GM12891 (cell line): ENCODE measurements around the gene USP25.
"Not testable (repeated sequence)": the region's sequence is repeated elsewhere in the genome, so short reads cannot be mapped to it uniquely, and the experiment has no call there.

Experiments used
- DNase-seq: peaks from one replicate; pipeline ENCODE4 v3.0.0; 2011; ENCODE audit warnings: low spot score; ENCODE audit not compliant: insufficient read length
- FAIRE-seq: peaks from 2 replicates; lab custom pipeline; 2011; peaks lifted over from hg19 to GRCh38; lab: Jason Lieb, UNC
- PAX5 ChIP-seq: IDR thresholded peaks from 2 replicates; pipeline ENCODE4 v1.6.1; 2011; ENCODE audit warnings: low read length, moderate library complexity, mild to moderate bottlenecking; ENCODE audit not compliant: insufficient read depth, severe bottlenecking
- POLR2A ChIP-seq: IDR thresholded peaks from 2 replicates; pipeline ENCODE4 v1.6.1; 2011; ENCODE audit warnings: low read depth, low read length, control low read depth
- POLR2AphosphoS5 ChIP-seq: IDR thresholded peaks from 2 replicates; pipeline ENCODE4 v1.6.1; 2011; ENCODE audit warnings: low read depth, low read length, control low read depth
- POU2F2 ChIP-seq: IDR thresholded peaks from 2 replicates; pipeline ENCODE4 v1.6.1; 2011; ENCODE audit warnings: low read depth, mild to moderate bottlenecking, control low read depth, low read length, moderate library complexity
- SPI1 ChIP-seq: IDR thresholded peaks from 2 replicates; pipeline ENCODE4 v1.6.1; 2011; ENCODE audit warnings: low read depth, low read length, control low read depth
- TAF1 ChIP-seq: IDR thresholded peaks from 2 replicates; pipeline ENCODE4 v1.6.1; 2011; ENCODE audit warnings: low read depth, low read length, control low read depth

USP25 gene

GRCh38 chr21:15731243-15731613 is 1.4 kb downstream of the USP25 start:
- DNase-seq (no peak), FAIRE-seq (peak; percentile 69)
- TF ChIP-seq TAF1: no peak
- TF ChIP-seq POLR2A: no peak
- no peak for TF ChIP-seq SPI1
- TF ChIP-seq POLR2AphosphoS5: no peak
- TF ChIP-seq POU2F2: no peak
- no peak for TF ChIP-seq PAX5

GRCh38 chr21:15732290-15732995 is 2.7 kb downstream of the USP25 start:
- FAIRE-seq (no peak), DNase-seq (peak; percentile 21)
- TF ChIP-seq POLR2AphosphoS5 (no peak), TAF1 (no peak), POLR2A (no peak), POU2F2 (no peak), SPI1 (no peak), PAX5 (no peak)

GRCh38 chr21:15732996-15733329 is 3.2 kb downstream of the USP25 start:
- FAIRE-seq (no peak), DNase-seq (no peak)
- TF ChIP-seq POLR2A (no peak), POU2F2 (no peak), PAX5 (no peak), SPI1 (no peak), POLR2AphosphoS5 (no peak), TAF1 (no peak)

- DNase-seq (no peak), FAIRE-seq (no peak)
Measured at GRCh38 chr21:15735409-15735808, 5.6 kb downstream of the USP25 start.

GRCh38 chr21:15735931-15736330 is 6.1 kb downstream of the USP25 start:
- FAIRE-seq, DNase-seq: not testable (repeated sequence)

More at GRCh38 chr21:15735409-15735808, 5.6 kb downstream of the USP25 start:
- TF ChIP-seq TAF1 (no peak), PAX5 (no peak), POLR2AphosphoS5 (no peak)

GRCh38 chr21:15738779-15739178 is 9.0 kb downstream of the USP25 start:
- FAIRE-seq, DNase-seq: not testable (repeated sequence)

GRCh38 chr21:15740383-15740782 is 10.6 kb downstream of the USP25 start:
- no peak for TF ChIP-seq TAF1
- no peak for TF ChIP-seq PAX5
- TF ChIP-seq POU2F2: no peak
- TF ChIP-seq POLR2A: no peak
- no peak for TF ChIP-seq SPI1
- TF ChIP-seq POLR2AphosphoS5: no peak
- no peak for FAIRE-seq
- DNase-seq: no peak

- FAIRE-seq: no peak
- no peak for TF ChIP-seq TAF1
- no peak for TF ChIP-seq SPI1
- TF ChIP-seq POLR2AphosphoS5: no peak
Measured at GRCh38 chr21:15741510-15741909, 11.7 kb downstream of the USP25 start.

GRCh38 chr21:15742052-15742670 is 12.4 kb downstream of the USP25 start:
- TF ChIP-seq POLR2A (no peak), SPI1 (no peak), POU2F2 (no peak), POLR2AphosphoS5 (no peak), TAF1 (no peak), PAX5 (no peak)
- FAIRE-seq: no peak
- DNase-seq: no peak

More at GRCh38 chr21:15741510-15741909, 11.7 kb downstream of the USP25 start:
- no peak for DNase-seq

GRCh38 chr21:15742694-15743093 is 12.9 kb downstream of the USP25 start:
- DNase-seq (no peak), FAIRE-seq (no peak)
- no peak for TF ChIP-seq POLR2AphosphoS5
- TF ChIP-seq PAX5: no peak
- no peak for TF ChIP-seq SPI1
- no peak for TF ChIP-seq TAF1
- TF ChIP-seq POU2F2: no peak
- no peak for TF ChIP-seq POLR2A

GRCh38 chr21:15743593-15743992 is 13.8 kb downstream of the USP25 start:
- DNase-seq (no peak), FAIRE-seq (no peak)

More at GRCh38 chr21:15743593-15743992, 13.8 kb downstream of the USP25 start:
- TF ChIP-seq POU2F2 (no peak), PAX5 (no peak), POLR2A (no peak), POLR2AphosphoS5 (no peak), SPI1 (no peak), TAF1 (no peak)
